ENCODE results near the gene DHCR7. TPM values are rescaled to one million over a fixed set of nuclear protein-coding genes. Genes with fewer than 3 reads are reported as not detected.

The DHCR7 gene, protein sequence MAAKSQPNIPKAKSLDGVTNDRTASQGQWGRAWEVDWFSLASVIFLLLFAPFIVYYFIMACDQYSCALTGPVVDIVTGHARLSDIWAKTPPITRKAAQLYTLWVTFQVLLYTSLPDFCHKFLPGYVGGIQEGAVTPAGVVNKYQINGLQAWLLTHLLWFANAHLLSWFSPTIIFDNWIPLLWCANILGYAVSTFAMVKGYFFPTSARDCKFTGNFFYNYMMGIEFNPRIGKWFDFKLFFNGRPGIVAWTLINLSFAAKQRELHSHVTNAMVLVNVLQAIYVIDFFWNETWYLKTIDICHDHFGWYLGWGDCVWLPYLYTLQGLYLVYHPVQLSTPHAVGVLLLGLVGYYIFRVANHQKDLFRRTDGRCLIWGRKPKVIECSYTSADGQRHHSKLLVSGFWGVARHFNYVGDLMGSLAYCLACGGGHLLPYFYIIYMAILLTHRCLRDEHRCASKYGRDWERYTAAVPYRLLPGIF
- total RNA-seq = 15.4 and 159 TPM in 2 replicates

DNA sequence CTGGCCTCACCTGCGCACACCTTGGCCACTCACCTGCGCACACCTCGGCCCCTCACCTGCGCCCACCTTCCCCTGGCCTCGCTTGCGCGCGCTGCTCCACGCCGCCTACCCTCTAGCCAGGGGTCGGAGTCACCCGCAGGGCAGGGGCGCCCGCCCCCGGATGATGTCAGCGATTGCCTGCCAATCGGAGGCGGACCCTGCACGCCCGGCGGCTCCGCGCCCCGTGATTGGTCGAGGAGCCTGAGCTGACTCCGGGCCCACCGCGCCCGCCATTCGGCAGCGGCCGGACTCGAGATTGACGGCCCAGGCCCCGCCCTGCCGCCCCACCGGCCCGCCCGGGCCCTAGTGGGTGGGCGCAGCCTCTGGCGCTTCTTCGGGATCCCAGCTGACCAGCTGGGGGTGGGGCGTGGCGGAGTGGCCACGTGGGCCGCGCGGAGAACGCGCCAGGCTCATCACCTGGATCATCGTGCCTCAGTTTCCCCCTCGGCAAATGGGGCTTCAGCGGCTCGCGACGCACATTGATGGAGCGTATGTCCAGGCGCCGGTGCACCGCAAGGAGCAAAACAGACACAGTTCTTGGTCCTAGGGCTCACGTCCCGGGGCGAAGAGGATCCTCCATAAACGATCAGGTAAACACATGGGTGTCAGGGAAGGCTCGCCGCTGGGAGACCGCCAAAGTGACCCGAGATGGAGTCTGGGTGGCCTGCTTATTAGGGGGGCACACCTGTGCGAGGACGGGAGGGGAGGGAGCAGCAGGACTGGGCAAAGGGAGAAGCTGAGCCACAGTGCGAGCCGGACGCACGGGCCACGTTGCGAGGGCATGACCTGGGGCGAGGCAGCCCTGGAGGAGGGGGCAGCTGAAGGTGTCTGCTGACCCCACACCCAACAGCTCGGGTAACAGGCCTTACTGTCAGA, at the start of gene DHCR7:
Gene DHCR7 (minus strand): TSS at position 137 of the 915 bp plus-strand sequence. CDS start 3,441 bp downstream, outside the sequence.

DNA sequence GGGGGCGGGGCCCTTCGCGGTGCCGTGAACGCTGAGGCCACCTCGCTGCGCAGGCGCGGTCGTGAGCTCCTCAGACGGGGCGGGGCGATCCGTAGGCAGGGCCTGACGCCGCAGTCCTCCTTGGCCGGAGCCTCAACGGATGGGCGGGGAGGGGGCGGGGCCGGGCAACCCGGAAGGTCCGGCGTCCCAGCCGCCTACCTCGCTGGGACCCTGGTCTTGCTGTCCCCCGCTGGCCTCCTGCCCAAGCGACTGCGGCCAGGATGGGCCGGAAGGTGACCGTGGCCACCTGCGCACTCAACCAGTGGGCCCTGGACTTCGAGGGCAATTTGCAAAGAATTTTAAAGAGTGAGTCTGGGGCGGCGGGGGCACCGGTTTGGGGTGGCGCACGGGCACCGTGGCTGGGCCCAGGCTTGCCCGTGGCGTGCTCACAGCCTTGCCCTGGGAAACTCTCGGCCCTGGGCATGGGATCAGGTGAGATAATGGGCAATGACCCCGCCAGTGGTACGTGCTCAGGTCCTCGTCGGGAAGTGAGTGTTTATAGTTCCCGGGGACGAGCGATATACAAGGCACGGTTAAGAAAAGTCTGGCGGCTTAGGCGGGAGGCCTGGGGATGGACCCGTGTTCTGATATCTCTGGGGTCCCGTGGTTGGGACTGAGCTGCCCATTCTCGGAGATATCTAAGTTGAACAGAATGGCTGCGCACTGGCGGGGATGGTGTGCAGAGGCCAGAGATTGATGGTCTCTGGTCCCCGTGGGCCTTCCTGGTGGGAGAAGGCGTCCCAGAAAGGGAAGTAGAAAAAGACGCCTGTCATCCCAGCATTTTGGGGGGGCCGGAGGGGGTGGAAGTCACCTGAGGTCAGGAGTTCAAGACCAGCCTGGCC, 5.1 kb upstream of the DHCR7 start, which contains the start of gene NADSYN1:
Gene NADSYN1 (plus strand): TSS at position 167 of the 881 bp plus-strand sequence. CDS start 94 bp downstream, at position 261.

Other genes with a start within 250 kb of the DHCR7 start
- 9.2 and 10.8 TPM in 2 replicates for gene SHANK2, start 195.8 kb downstream of the DHCR7 start, total RNA-seq
- gene NADSYN1, start 4.8 kb upstream of the DHCR7 start, total RNA-seq = 39.3 and 47.1 TPM in 2 replicates
- not detected in 2 replicates for gene KRTAP5-7, start 78.9 kb upstream of the DHCR7 start, total RNA-seq
- gene KRTAP5-8, start 89.6 kb upstream of the DHCR7 start, total RNA-seq = not detected in 2 replicates
- gene KRTAP5-9, start 100.0 kb upstream of the DHCR7 start, total RNA-seq = not detected in 2 replicates
- not detected in 2 replicates for gene KRTAP5-10, start 117.2 kb upstream of the DHCR7 start, total RNA-seq
- not detected in 2 replicates for gene KRTAP5-11, start 134.5 kb upstream of the DHCR7 start, total RNA-seq

All from epithelial cell of alveolus of lung (primary cell).